ENCODE data around the gene SLCO4A1.

DNA sequence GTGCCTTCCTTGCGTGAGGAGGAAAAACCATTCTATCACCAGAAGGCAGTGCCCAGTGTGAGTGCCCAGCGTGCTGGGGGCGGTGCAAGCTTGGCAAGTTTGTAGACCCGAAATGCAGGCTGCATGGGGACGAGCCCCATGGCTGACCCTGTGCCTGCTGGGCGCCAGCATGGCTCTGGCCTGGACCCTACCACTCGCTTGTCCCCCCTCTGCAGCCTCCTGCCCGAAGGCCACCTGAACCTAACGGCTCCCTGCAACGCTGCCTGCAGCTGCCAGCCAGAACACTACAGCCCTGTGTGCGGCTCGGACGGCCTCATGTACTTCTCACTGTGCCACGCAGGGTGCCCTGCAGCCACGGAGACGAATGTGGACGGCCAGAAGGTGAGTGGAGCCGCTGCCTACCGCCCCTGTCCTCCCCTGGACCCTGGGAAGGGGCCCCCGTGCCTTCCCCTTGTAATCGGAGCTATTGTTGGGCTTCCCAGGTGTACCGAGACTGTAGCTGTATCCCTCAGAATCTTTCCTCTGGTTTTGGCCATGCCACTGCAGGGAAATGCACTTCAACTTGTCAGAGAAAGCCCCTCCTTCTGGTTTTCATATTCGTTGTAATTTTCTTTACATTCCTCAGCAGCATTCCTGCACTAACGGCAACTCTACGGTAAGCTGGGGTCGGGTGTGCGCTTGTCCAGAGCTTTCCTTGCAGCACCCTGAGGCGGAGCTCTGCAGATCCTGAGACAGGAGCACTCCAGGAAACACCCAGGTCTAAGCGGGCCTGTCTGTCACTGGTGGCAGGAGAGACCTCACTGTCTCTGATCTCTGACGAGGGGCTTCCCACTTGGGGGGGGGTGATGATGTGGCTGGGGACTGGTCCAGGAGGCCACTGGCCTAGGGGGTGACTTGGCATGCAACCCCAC is 25.5 kb downstream of the SLCO4A1 start:
- TF ChIP-seq, protein P1, sequence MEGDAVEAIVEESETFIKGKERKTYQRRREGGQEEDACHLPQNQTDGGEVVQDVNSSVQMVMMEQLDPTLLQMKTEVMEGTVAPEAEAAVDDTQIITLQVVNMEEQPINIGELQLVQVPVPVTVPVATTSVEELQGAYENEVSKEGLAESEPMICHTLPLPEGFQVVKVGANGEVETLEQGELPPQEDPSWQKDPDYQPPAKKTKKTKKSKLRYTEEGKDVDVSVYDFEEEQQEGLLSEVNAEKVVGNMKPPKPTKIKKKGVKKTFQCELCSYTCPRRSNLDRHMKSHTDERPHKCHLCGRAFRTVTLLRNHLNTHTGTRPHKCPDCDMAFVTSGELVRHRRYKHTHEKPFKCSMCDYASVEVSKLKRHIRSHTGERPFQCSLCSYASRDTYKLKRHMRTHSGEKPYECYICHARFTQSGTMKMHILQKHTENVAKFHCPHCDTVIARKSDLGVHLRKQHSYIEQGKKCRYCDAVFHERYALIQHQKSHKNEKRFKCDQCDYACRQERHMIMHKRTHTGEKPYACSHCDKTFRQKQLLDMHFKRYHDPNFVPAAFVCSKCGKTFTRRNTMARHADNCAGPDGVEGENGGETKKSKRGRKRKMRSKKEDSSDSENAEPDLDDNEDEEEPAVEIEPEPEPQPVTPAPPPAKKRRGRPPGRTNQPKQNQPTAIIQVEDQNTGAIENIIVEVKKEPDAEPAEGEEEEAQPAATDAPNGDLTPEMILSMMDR (IDR thresholded peaks at IDR 0.05), result no peak
- TF ChIP-seq EP300 (IDR thresholded peaks at IDR 0.05), result no peak
